Measurements from ENCODE around the gene VPS18.

Gene VPS18

GRCh38 chr15:40902605-40903561 is 8.6 kb downstream of the VPS18 start:
- DNase-seq (ENCODE audit: low spot score), result no peak

GRCh38 chr15:40904552-40905201 is 10.4 kb downstream of the VPS18 start:
- DNase-seq (ENCODE audit: low spot score), result no peak

GRCh38 chr15:40906091-40906990 is 12.1 kb downstream of the VPS18 start:
- peak; percentile 92 for DNase-seq (ENCODE audit: low spot score)

GRCh38 chr15:40906991-40907802 is 12.9 kb downstream of the VPS18 start:
- DNase-seq (ENCODE audit: low spot score), result no peak

- no peak for DNase-seq (ENCODE audit: low spot score)
Measured at GRCh38 chr15:40908095-40908494, 13.8 kb downstream of the VPS18 start.

- no peak for DNase-seq (ENCODE audit: low spot score)
Measured at GRCh38 chr15:40909662-40910630, 15.7 kb downstream of the VPS18 start.

GRCh38 chr15:40911141-40911540 is 16.9 kb downstream of the VPS18 start:
- peak; percentile 48 for DNase-seq (ENCODE audit: low spot score)

- no peak for DNase-seq (ENCODE audit: low spot score)
Measured at GRCh38 chr15:40911693-40912092, 17.4 kb downstream of the VPS18 start.

- no peak for DNase-seq (ENCODE audit: low spot score)
Measured at GRCh38 chr15:40912478-40912877, 18.2 kb downstream of the VPS18 start.

- DNase-seq (ENCODE audit: low spot score), result no peak
Measured at GRCh38 chr15:40914013-40914412, 19.8 kb downstream of the VPS18 start.

GRCh38 chr15:40914486-40914885 is 20.2 kb downstream of the VPS18 start:
- peak; percentile 39 for DNase-seq (ENCODE audit: low spot score)

GRCh38 chr15:40915116-40915661 is 20.9 kb downstream of the VPS18 start:
- DNase-seq (ENCODE audit: low spot score), result no peak

GRCh38 chr15:40915679-40916078 is 21.4 kb downstream of the VPS18 start:
- no peak for DNase-seq (ENCODE audit: low spot score)

- no peak for DNase-seq (ENCODE audit: low spot score)
Measured at GRCh38 chr15:40917585-40917984, 23.3 kb downstream of the VPS18 start.

GRCh38 chr15:40918146-40918798 is 24.0 kb downstream of the VPS18 start:
- no peak for DNase-seq (ENCODE audit: low spot score)

- no peak for DNase-seq (ENCODE audit: low spot score)
Measured at GRCh38 chr15:40918799-40919392, 24.6 kb downstream of the VPS18 start.

GRCh38 chr15:40921949-40922607 is 27.8 kb downstream of the VPS18 start:
- DNase-seq (ENCODE audit: low spot score), result no peak

GRCh38 chr15:40922608-40923005 is 28.4 kb downstream of the VPS18 start:
- no peak for DNase-seq (ENCODE audit: low spot score)

Measured in iPS-NIHi11 (cell line).